K562 (cell line): ENCODE measurements around the gene HEPHL1. TPM values are rescaled to one million over a fixed set of nuclear protein-coding genes. Genes with fewer than 3 reads are reported as not detected.
"Not testable (repeated sequence)": the region's sequence is repeated elsewhere in the genome, so short reads cannot be mapped to it uniquely, and the experiment has no call there.

Source experiments
- AFF1 ChIP-seq, 2 experiments: fragments of 450-650 bp; IDR thresholded peaks; 2 replicates each; pipeline ENCODE4 v1.6.1; 2018; ENCODE audit warnings: mild to moderate bottlenecking in 2 of 2, low read depth in 1 of 2; ENCODE audit not compliant: partially characterized antibody in 2 of 2
- ARID3A ChIP-seq: IDR thresholded peaks from 2 replicates; pipeline ENCODE4 v1.6.1; 2012; ENCODE audit warnings: low read depth, low read length, improper control_type of control experiment, borderline replicate concordance
- CBFA2T3 ChIP-seq: fragments of 450-650 bp; IDR thresholded peaks from 2 replicates; pipeline ENCODE4 v1.6.1; 2017
- CC2D1A ChIP-seq: fragments of 450-650 bp; IDR thresholded peaks from 2 replicates; pipeline ENCODE4 v1.6.1; 2017; ENCODE audit warnings: mild to moderate bottlenecking
- CXXC5 ChIP-seq: fragments of 250-450 bp; sonication (Bioruptor Pico); IDR thresholded peaks from 2 replicates; pipeline ENCODE4 v1.8.0; 2022; ENCODE audit warnings: inconsistent platforms, mild to moderate bottlenecking, moderate library complexity
- FOSL1 ChIP-seq: fragments of 200-800 bp; sonication (Bioruptor generic); conservative IDR thresholded peaks from 2 replicates; pipeline ENCODE4 v1.6.1; 2016; ENCODE audit warnings: missing genetic modification characterization, missing compliant biosample characterization
- JUND ChIP-seq, 2 experiments: IDR thresholded peaks; 2 replicates in 1 of 2; 3 replicates in 1 of 2; pipeline ENCODE4 v1.6.1; 2011; ENCODE audit warnings: borderline replicate concordance in 2 of 2, low read depth in 2 of 2, low read length in 2 of 2, improper control_type of control experiment in 1 of 2, missing biosample characterization in 1 of 2, missing genetic modification characterization in 1 of 2, missing genetic modification reagents in 1 of 2
- KDM1A ChIP-seq, 2 experiments: fragments of 450-650 bp; IDR thresholded peaks; 2 replicates each; pipeline ENCODE4 v1.6.1; 2016; ENCODE audit warnings: mild to moderate bottlenecking in 2 of 2
- MNT ChIP-seq, 2 experiments: fragments of 450-650 bp; conservative IDR thresholded peaks; 2 replicates each; pipeline ENCODE4 v1.6.1; 2017; ENCODE audit warnings: mild to moderate bottlenecking in 2 of 2, moderate library complexity in 2 of 2
- MYNN ChIP-seq, 2 experiments: sonication (generic); formaldehyde crosslinking in 1 of 2; IDR thresholded peaks; 2 replicates each; pipeline versions ENCODE4 v1.5.0 to v1.6.1; 2016 to 2020; ENCODE audit warnings: antibody characterized with exemption in 1 of 2, missing genetic modification reagents in 1 of 2
- NR2C1 ChIP-seq, 2 experiments: fragments of 450-650 bp; IDR thresholded peaks; 2 replicates each; pipeline ENCODE4 v1.6.1; 2017; ENCODE audit warnings: mild to moderate bottlenecking in 2 of 2, antibody characterized with exemption in 1 of 2, inconsistent platforms in 1 of 2, missing compliant biosample characterization in 1 of 2, missing genetic modification characterization in 1 of 2
- NR2C2 ChIP-seq, 2 experiments: fragments of 200-800 bp in 1 of 2; sonication (Bioruptor generic) in 1 of 2; sonication (generic) in 1 of 2; formaldehyde crosslinking in 1 of 2; IDR thresholded peaks; 2 replicates each; pipeline versions ENCODE4 v1.6.1 to v1.8.0; 2016 to 2022; ENCODE audit warnings: mild to moderate bottlenecking in 1 of 2, missing compliant biosample characterization in 1 of 2, missing genetic modification characterization in 1 of 2, missing genetic modification reagents in 1 of 2
- PML ChIP-seq: IDR thresholded peaks from 2 replicates; pipeline ENCODE4 v1.6.1; 2012; ENCODE audit warnings: low read length, inconsistent platforms
- SMAD4 ChIP-seq: fragments of 250-450 bp; sonication (Bioruptor Pico); conservative IDR thresholded peaks from 2 replicates; pipeline ENCODE4 v1.8.0; 2021; ENCODE audit warnings: inconsistent platforms, mild to moderate bottlenecking, moderate library complexity
- TAF9B ChIP-seq: fragments of 450-650 bp; IDR thresholded peaks from 2 replicates; pipeline ENCODE4 v1.6.1; 2018; ENCODE audit warnings: mild to moderate bottlenecking; ENCODE audit not compliant: partially characterized antibody
- TRIM28 ChIP-seq: fragments of 450-650 bp; IDR thresholded peaks from 2 replicates; pipeline ENCODE4 v1.6.1; 2017
- XRCC3 ChIP-seq: fragments of 450-650 bp; IDR thresholded peaks from 2 replicates; pipeline ENCODE4 v1.6.1; 2017; ENCODE audit warnings: mild to moderate bottlenecking, moderate library complexity
- ZNF175 ChIP-seq: fragments of 200-800 bp; sonication (Bioruptor generic); IDR thresholded peaks from 2 replicates; pipeline ENCODE4 v1.6.1; 2016; ENCODE audit warnings: low read depth, mild to moderate bottlenecking, missing genetic modification characterization, missing compliant biosample characterization
- polyA plus RNA-seq, 8 experiments: library from polyadenylated mRNA; depleted of rRNA in 4 of 8; stranded (reverse) in 5 of 8; unstranded in 3 of 8; fragments of >200 nt; fragmentation: Nextera tagmentation in 2 of 8; fragmentation: Illumina TruSeq in 1 of 8; extraction: Ambion mirVana in 2 of 8; extraction: Trizol in 1 of 8; gene quantifications; 2 replicates each; pipeline versions ENCODE4 v1.2.1 to v1.2.3, GENCODE V29; 2011 to 2014; ENCODE audit warnings: inconsistent platforms in 1 of 8, missing spikeins in 1 of 8
- total RNA-seq, 7 experiments: library from RNA; depleted of rRNA in 6 of 7; stranded (reverse); fragments of >200 nt in 6 of 7; fragmentation: Illumina TruSeq in 2 of 7; extraction: Trizol in 2 of 7; gene quantifications; 2 replicates each; pipeline versions ENCODE4 v1.2.1 to v1.2.3, GENCODE V29; 2011 to 2021; ENCODE audit warnings: low replicate concordance in 1 of 7

Gene HEPHL1
- total and polyA plus RNA-seq, 9 of the 15 experiments (the other 6 are each of a cell fraction or from before 2014, with no cell fraction given) = 0.01 TPM; not detected in 8

GRCh38 chr11:93973322-93974051, 47.7 kb upstream of the HEPHL1 start (continued):
- TF ChIP-seq MNT (conservative IDR thresholded peaks at IDR 0.05) = peak; percentile 49 to 53; a peak in 1 of 4 replicates
- TF ChIP-seq NR2C2, MYNN (CRISPR knock-in tag; IDR thresholded peaks at IDR 0.05): not testable (repeated sequence)
- TF ChIP-seq NR2C2 (tag; IDR thresholded peaks at IDR 0.05) = 0 out of 2 replicates have a peak, but pooled peaks have one; percentile 16
- TF ChIP-seq FOSL1 (tag) = peak; percentile 28; the same call in 1 of the 2 replicates
- TF ChIP-seq TRIM28 = peak; percentile 48
- 0 out of 2 replicates have a peak, but pooled peaks have one; percentile 45 for TF ChIP-seq ZNF175 (CRISPR knock-in tag)
- peak; percentile 81; the same call in 1 of the 2 replicates for TF ChIP-seq PML
- TF ChIP-seq AFF1 (IDR thresholded peaks at IDR 0.05; ENCODE audit: low read depth in 1 of 2, partially characterized antibody in 2 of 2) = peak in 1 of 2 experiments; percentile 30
- TF ChIP-seq CC2D1A = peak; percentile 93
- TF ChIP-seq TAF9B = peak; percentile 77
- TF ChIP-seq SMAD4 (CRISPR knock-in tag) = peak; percentile 95
- peak; percentile 98 for TF ChIP-seq CXXC5
- 0 out of 2 replicates have a peak, but pooled peaks have one; percentile 12 for TF ChIP-seq ARID3A
- TF ChIP-seq KDM1A (IDR thresholded peaks at IDR 0.05) = peak; percentile 57 to 75
- TF ChIP-seq NR2C1 (IDR thresholded peaks at IDR 0.05) = peak; percentile 63; the same call in 1 of the 2 replicates
- TF ChIP-seq NR2C1 (tag; IDR thresholded peaks at IDR 0.05) = 0 out of 2 replicates have a peak, but pooled peaks have one; percentile 60
- 0 out of 2 replicates have a peak, but pooled peaks have one; percentile 47 for TF ChIP-seq XRCC3
- peak; percentile 43; the same call in 1 of the 2 replicates for TF ChIP-seq MYNN (IDR thresholded peaks at IDR 0.05)
- TF ChIP-seq CBFA2T3 = peak; percentile 95
- TF ChIP-seq JUND (IDR thresholded peaks at IDR 0.05; ENCODE audit: borderline replicate concordance, low read depth, low read length) = peak; percentile 82
- TF ChIP-seq JUND (tag; IDR thresholded peaks at IDR 0.05; ENCODE audit: borderline replicate concordance, low read depth, low read length) = peak; percentile 86; the same call in 2 of the 3 replicates
